CD4-positive, CD25-positive, alpha-beta regulatory T cell (primary cell): ENCODE data around the gene ARL3. TPM values are rescaled to one million over a fixed set of nuclear protein-coding genes. Genes with fewer than 3 reads are reported as not detected.
A peak's percentile ranks its signal among the peaks of the same experiment; 100 is the strongest.
"Not testable (repeated sequence)": the region's sequence is repeated elsewhere in the genome, so short reads cannot be mapped to it uniquely, and the experiment has no call there.

Experiments
- ATAC-seq, 2 donors: fragments of 150-1000 bp; cut with Tn5 transposase; one replicate each; pipeline ENCODE4 v1.10.0; 2021; ENCODE audit warnings: low read depth in 2 of 2, moderate number of reproducible peaks in 2 of 2, moderate library complexity in 1 of 2
- DNase-seq, 3 donors: peaks; one replicate each; pipeline versions ENCODE4 v3.0.0 to v3.0.0-alpha.2; 2012 to 2022; ENCODE audit warnings: mixed read lengths in 1 of 3
- H3K27ac ChIP-seq: one replicate; pipeline ENCODE4 v1.7.0; 2013; ENCODE audit warnings: mild to moderate bottlenecking, low read length; ENCODE audit not compliant: insufficient read depth, poor library complexity, severe bottlenecking
- H3K27me3 ChIP-seq: one replicate; pipeline ENCODE4 v1.7.0; 2013; ENCODE audit warnings: low read length; ENCODE audit not compliant: control insufficient read depth, insufficient read depth
- H3K36me3 ChIP-seq: one replicate; pipeline ENCODE4 v1.7.0; 2013; ENCODE audit warnings: mild to moderate bottlenecking, low read length, moderate library complexity; ENCODE audit not compliant: control insufficient read depth, insufficient read depth
- H3K4me1 ChIP-seq: 2 replicates; pipeline ENCODE4 v1.7.0; 2013; ENCODE audit warnings: mild to moderate bottlenecking, low read length; ENCODE audit not compliant: insufficient read depth, control insufficient read depth, poor library complexity, severe bottlenecking
- H3K4me3 ChIP-seq: one replicate; pipeline ENCODE4 v1.7.0; 2013; ENCODE audit warnings: low read depth, mild to moderate bottlenecking, low read length, moderate library complexity
- H3K9me3 ChIP-seq, 2 experiments: 1 replicate in 1 of 2; 2 replicates in 1 of 2; pipeline ENCODE4 v1.7.0; 2013; ENCODE audit warnings: low read length in 2 of 2, mild to moderate bottlenecking in 1 of 2, moderate library complexity in 1 of 2; ENCODE audit not compliant: control insufficient read depth in 2 of 2
- H3K27ac Mint-ChIP-seq, 3 donors: one replicate each; pipeline ENCODE4 v1.8.0; 2020 to 2022; ENCODE audit warnings: mild to moderate bottlenecking in 3 of 3, mixed read lengths in 3 of 3, moderate library complexity in 2 of 3
- H3K27me3 Mint-ChIP-seq: one replicate; pipeline ENCODE4 v1.8.0; 2022; ENCODE audit warnings: mild to moderate bottlenecking, mixed read lengths
- H3K36me3 Mint-ChIP-seq: one replicate; pipeline ENCODE4 v1.8.0; 2020; ENCODE audit warnings: mixed read lengths
- H3K4me1 Mint-ChIP-seq, 4 donors: one replicate each; pipeline ENCODE4 v1.8.0; 2020 to 2022; ENCODE audit warnings: mixed read lengths in 4 of 4, mild to moderate bottlenecking in 1 of 4
- H3K4me3 Mint-ChIP-seq, 4 donors: one replicate each; pipeline ENCODE4 v1.8.0; 2020 to 2022; ENCODE audit warnings: mild to moderate bottlenecking in 4 of 4, mixed read lengths in 4 of 4, moderate library complexity in 3 of 4
- H3K9me3 Mint-ChIP-seq, 7 donors: one replicate each; pipeline ENCODE4 v1.8.0; 2020 to 2022; ENCODE audit warnings: mixed read lengths in 7 of 7, mild to moderate bottlenecking in 3 of 7, moderate library complexity in 2 of 7
- polyA plus RNA-seq, 4 donors: library from polyadenylated mRNA; unstranded; fragments of 300-500 nt; fragmentation: Illumina TruSeq; gene quantifications; one replicate each; pipeline ENCODE4 v1.2.3, GENCODE V29; 2021
- total RNA-seq: library from RNA; stranded (reverse); gene quantifications from one replicate; pipeline ENCODE4 v1.2.3, GENCODE V29; 2022

The ARL3 gene
- total and polyA plus RNA-seq, 5 donors from 2014 or later, result 2.0 to 3.3 (median 2.9) TPM

GRCh38 chr10:102695401-102695800 is 18.8 kb downstream of the ARL3 start:
- H3K27ac Mint-ChIP-seq, H3K9me3 Mint-ChIP-seq, H3K27ac ChIP-seq, H3K4me3 Mint-ChIP-seq, DNase-seq, H3K4me1 Mint-ChIP-seq, H3K4me1 ChIP-seq, H3K27me3 ChIP-seq, H3K9me3 ChIP-seq, ATAC-seq, H3K4me3 ChIP-seq, H3K27me3 Mint-ChIP-seq: not testable (repeated sequence)
- H3K36me3 ChIP-seq, result peaks cover 17% of the 10 kb centered on the region
- H3K36me3 Mint-ChIP-seq, result peaks cover 33% of the 10 kb centered on the region

- no peaks in the 10 kb centered on the region for H3K27me3 Mint-ChIP-seq
- Histone ChIP-seq H3K36me3 (no peaks in the 10 kb centered on the region), H3K27ac (no peak overlapping the region), H3K4me3 (no peak overlapping the region), H3K4me1 (no peaks in the 10 kb centered on the region), H3K27me3 (no peaks in the 10 kb centered on the region), H3K9me3 (no peaks in the 10 kb centered on the region)
- H3K36me3 Mint-ChIP-seq, result peaks cover 8% of the 10 kb centered on the region
- no peaks in the 10 kb centered on the region for H3K4me1 Mint-ChIP-seq
- no peak overlapping the region for H3K4me3 Mint-ChIP-seq
- no peaks in the 10 kb centered on the region for H3K9me3 Mint-ChIP-seq
- ATAC-seq, result no peak
- DNase-seq, result no peak
- H3K27ac Mint-ChIP-seq, result peak overlapping the region in 1 of 3 donors; percentile 18
These were observed 22.7 kb downstream of the ARL3 start for GRCh38 chr10:102691285-102692066.

GRCh38 chr10:102683736-102684135 is 30.5 kb downstream of the ARL3 start:
- H3K36me3 ChIP-seq, result peaks cover 3% of the 10 kb centered on the region
- Mint-ChIP-seq H3K27ac (peak overlapping the region in 2 of 3 donors; percentile 54 to 71), H3K36me3 (peaks cover 6% of the 10 kb centered on the region)

DNA sequence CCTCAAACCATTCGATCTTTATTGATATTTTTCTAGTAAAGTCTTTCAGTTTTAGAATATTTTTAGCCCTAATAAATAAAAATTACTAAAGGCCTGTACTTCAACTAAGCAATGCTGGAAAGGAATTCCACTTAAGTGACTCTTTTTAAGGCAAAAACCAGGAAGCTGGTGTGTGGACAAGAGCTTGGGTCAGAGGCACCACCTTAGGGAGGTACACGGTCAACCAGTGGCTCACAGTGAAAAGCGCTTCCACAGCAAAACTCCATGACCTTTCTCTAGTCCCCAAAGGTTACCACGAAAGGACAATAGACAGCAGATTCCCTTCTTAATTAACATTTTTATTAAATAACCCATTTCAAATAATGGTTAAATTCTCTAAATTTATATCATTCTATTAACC is 31.2 kb downstream of the ARL3 start:
- Histone ChIP-seq H3K36me3 (peaks cover 3% of the 10 kb centered on the region), H3K27ac (no peak overlapping the region), H3K27me3 (no peaks in the 10 kb centered on the region), H3K4me1 (peaks cover 4% of the 10 kb centered on the region), H3K4me3 (no peak overlapping the region), H3K9me3 (no peaks in the 10 kb centered on the region)
- Mint-ChIP-seq H3K36me3 (peaks cover 6% of the 10 kb centered on the region), H3K9me3 (no peaks in the 10 kb centered on the region), H3K4me1 (peaks cover 0 to 9% (median 3%) of the 10 kb centered on the region in 4 donors), H3K4me3 (no peak overlapping the region), H3K27ac (peak overlapping the region in 1 of 3 donors; percentile 9), H3K27me3 (no peaks in the 10 kb centered on the region)
- ATAC-seq, result no peak
- DNase-seq, result no peak

More at GRCh38 chr10:102683736-102684135, 30.5 kb downstream of the ARL3 start:
- Histone ChIP-seq H3K27ac (no peak overlapping the region), H3K9me3 (no peaks in the 10 kb centered on the region), H3K4me3 (no peak overlapping the region), H3K4me1 (peaks cover 1% of the 10 kb centered on the region), H3K27me3 (no peaks in the 10 kb centered on the region)
- ATAC-seq (no peak), DNase-seq (no peak)
- no peaks in the 10 kb centered on the region for H3K9me3 Mint-ChIP-seq
- peaks cover 0 to 7% (median 2%) of the 10 kb centered on the region in 4 donors for H3K4me1 Mint-ChIP-seq
- no peaks in the 10 kb centered on the region for H3K27me3 Mint-ChIP-seq
- H3K4me3 Mint-ChIP-seq, result no peak overlapping the region

DNA sequence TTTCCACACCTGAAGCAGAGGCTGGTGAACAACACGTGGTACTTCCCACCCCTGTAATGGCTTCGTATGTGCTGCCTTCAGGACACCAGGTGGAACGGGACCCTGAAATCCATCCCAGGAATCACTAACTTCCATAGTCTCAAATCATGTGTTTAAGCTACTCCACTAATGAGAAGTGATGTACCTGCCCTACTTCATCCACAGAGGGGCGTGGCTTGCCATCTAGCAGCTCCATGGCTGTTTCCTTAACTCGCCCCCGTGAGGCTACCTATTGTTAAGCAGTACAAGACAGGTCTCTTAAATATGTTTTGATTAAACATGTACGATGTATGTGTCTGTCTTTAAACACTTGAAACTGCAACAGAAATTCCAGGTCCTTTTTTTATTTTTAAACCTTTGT is 31.8 kb downstream of the ARL3 start:
- Histone ChIP-seq H3K4me3 (no peak overlapping the region), H3K36me3 (peaks cover 3% of the 10 kb centered on the region), H3K4me1 (peaks cover 4% of the 10 kb centered on the region), H3K27ac (no peak overlapping the region), H3K9me3 (no peaks in the 10 kb centered on the region), H3K27me3 (no peaks in the 10 kb centered on the region)
- Mint-ChIP-seq H3K27ac (no peak overlapping the region), H3K9me3 (no peaks in the 10 kb centered on the region), H3K4me3 (no peak overlapping the region), H3K4me1 (peaks cover 0 to 9% (median 3%) of the 10 kb centered on the region in 4 donors), H3K27me3 (no peaks in the 10 kb centered on the region), H3K36me3 (peaks cover 6% of the 10 kb centered on the region)
- DNase-seq (no peak), ATAC-seq (no peak)

DNA sequence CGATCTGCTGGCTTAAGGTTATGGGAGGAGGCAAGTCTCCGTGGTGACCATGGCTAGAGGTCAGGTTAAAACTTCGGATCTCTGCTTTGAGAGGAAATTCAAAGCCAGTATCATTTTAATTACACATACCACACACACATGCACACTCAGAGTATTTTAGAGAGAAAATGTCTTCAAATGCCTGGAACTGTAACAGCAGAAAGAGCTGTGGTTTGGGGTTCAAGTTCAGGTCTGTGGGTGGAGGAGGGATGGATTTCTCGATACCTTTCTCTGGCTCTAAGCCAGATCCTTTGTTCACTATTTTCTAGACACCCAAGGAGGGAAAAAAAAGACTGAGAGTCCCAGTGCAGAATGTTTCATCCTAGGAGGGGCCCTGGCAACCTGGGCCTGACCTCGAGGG is 32.5 kb downstream of the ARL3 start:
- Mint-ChIP-seq H3K27ac (no peak overlapping the region), H3K27me3 (no peaks in the 10 kb centered on the region), H3K4me1 (peaks cover 0 to 10% (median 4%) of the 10 kb centered on the region in 4 donors), H3K36me3 (peaks cover 6% of the 10 kb centered on the region), H3K4me3 (no peak overlapping the region), H3K9me3 (no peaks in the 10 kb centered on the region)
- H3K27ac ChIP-seq, result no peak overlapping the region
- H3K4me3 ChIP-seq, result no peak overlapping the region
- H3K27me3 ChIP-seq, result no peaks in the 10 kb centered on the region
- H3K36me3 ChIP-seq, result peaks cover 3% of the 10 kb centered on the region
- H3K4me1 ChIP-seq, result peaks cover 4% of the 10 kb centered on the region
- DNase-seq (no peak), ATAC-seq (no peak)
- no peaks in the 10 kb centered on the region for H3K9me3 ChIP-seq

DNA sequence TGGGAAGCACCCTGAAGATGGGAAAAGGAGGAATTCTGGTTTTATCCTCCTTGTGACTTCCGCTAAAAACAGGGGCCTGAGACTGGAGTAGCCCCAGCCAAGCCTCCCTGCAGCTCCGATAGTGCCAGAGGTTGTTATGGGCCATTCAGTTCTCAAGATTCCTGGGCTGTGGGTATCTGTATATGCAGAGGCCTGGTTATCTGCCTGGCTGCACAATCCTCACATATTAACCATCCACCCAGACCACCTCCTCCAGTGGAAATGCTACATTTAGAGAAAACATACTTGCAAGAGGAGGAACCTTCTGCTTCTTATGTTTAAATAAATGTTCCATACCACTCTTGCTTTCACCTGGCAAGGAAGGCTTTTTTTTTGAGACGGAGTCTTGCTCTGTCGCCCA is 34.6 kb downstream of the ARL3 start:
- no peak overlapping the region for H3K4me3 ChIP-seq
- ATAC-seq (no peak), DNase-seq (no peak)
- no peaks in the 10 kb centered on the region for H3K27me3 ChIP-seq
- Mint-ChIP-seq H3K4me3 (no peak overlapping the region), H3K27me3 (no peaks in the 10 kb centered on the region), H3K36me3 (no peaks in the 10 kb centered on the region), H3K9me3 (no peaks in the 10 kb centered on the region), H3K4me1 (peaks cover 0 to 31% (median 12%) of the 10 kb centered on the region in 4 donors), H3K27ac (no peak overlapping the region)
- H3K36me3 ChIP-seq, result no peaks in the 10 kb centered on the region
- peaks cover 24% of the 10 kb centered on the region for H3K4me1 ChIP-seq
- no peak overlapping the region for H3K27ac ChIP-seq
- no peaks in the 10 kb centered on the region for H3K9me3 ChIP-seq

DNA sequence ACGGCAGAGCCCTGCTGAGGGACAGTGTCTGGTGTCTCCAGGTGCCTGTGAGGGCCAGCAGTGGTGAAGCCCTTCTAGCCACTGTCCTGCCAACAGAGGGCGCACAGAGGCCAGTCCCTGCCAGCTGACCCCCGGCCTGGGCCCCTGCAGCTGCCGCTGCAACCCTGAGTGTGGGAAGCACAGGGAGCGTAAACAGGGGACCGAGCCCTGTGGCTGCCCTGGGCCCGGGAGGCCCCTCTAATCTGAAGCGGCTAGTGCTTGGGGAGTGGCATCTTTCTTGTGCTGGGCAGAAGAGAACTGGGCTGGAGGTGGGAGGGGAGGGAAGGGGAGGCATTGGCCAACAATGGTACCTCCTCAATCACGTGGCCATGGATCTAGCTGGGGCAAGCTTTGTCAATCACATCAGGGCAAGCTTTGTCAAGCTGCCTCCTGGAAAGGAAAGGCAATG is 35.3 kb downstream of the ARL3 start:
- no peaks in the 10 kb centered on the region for H3K27me3 ChIP-seq
- no peaks in the 10 kb centered on the region for H3K36me3 ChIP-seq
- DNase-seq, result no peak
- no peak for ATAC-seq
- no peak overlapping the region for H3K4me3 ChIP-seq
- H3K4me1 ChIP-seq, result peaks cover 31% of the 10 kb centered on the region
- Mint-ChIP-seq H3K9me3 (no peaks in the 10 kb centered on the region), H3K27ac (peak overlapping the region in 1 of 3 donors; percentile 57), H3K4me1 (peaks cover 3 to 38% (median 18%) of the 10 kb centered on the region in 4 donors), H3K27me3 (no peaks in the 10 kb centered on the region), H3K4me3 (no peak overlapping the region), H3K36me3 (no peaks in the 10 kb centered on the region)
- no peaks in the 10 kb centered on the region for H3K9me3 ChIP-seq
- no peak overlapping the region for H3K27ac ChIP-seq
